ENCODE measurements around the gene OR51V1. TPM values are rescaled to one million over a fixed set of nuclear protein-coding genes. Genes with fewer than 3 reads are reported as not detected.

Gene OR51V1
- total and polyA plus RNA-seq, 4 donors = not detected

- H3K4me1 ChIP-seq (ENCODE audit: control insufficient read depth in 4 of 4, insufficient read depth in 4 of 4, low read length in 3 of 4) = no peaks in the 10 kb centered on the region
- peaks cover 0 to 2% (median 0%) of the 10 kb centered on the region in 4 donors for H3K9me3 ChIP-seq (ENCODE audit: control insufficient read depth in 4 of 4, low read length in 3 of 4)
- no peaks in the 10 kb centered on the region for H3K36me3 ChIP-seq (ENCODE audit: control insufficient read depth in 4 of 4, insufficient read depth in 3 of 4, low read depth in 1 of 4, low read length in 3 of 4)
- no peak for TF ChIP-seq TAF1 (conservative IDR thresholded peaks at IDR 0.05)
- no peak for TF ChIP-seq CTCF (IDR thresholded peaks at IDR 0.05; ENCODE audit: low read depth, low read length, missing input control)
- no peak for TF ChIP-seq FOXA2 (IDR thresholded peaks at IDR 0.05)
- TF ChIP-seq REST (IDR thresholded peaks at IDR 0.05) = no peak
- no peak for TF ChIP-seq YY1 (IDR thresholded peaks at IDR 0.05)
- no peak for TF ChIP-seq ZBTB33 (IDR thresholded peaks at IDR 0.05)
- no peak for TF ChIP-seq MAX (IDR thresholded peaks at IDR 0.05)
- TF ChIP-seq RXRA (IDR thresholded peaks at IDR 0.05) = no peak
- TF ChIP-seq RAD21 (IDR thresholded peaks at IDR 0.05) = no peak
- no peak for TF ChIP-seq ATF3 (IDR thresholded peaks at IDR 0.05)
- no peak for TF ChIP-seq JUND (IDR thresholded peaks at IDR 0.05)
- no peak for TF ChIP-seq SP1 (IDR thresholded peaks at IDR 0.05)
- no peak for TF ChIP-seq FOXA1 (IDR thresholded peaks at IDR 0.05)
- no peak for TF ChIP-seq HNF4A (conservative IDR thresholded peaks at IDR 0.05)
- TF ChIP-seq NR2F2 (IDR thresholded peaks at IDR 0.05) = no peak
- TF ChIP-seq GABPA (IDR thresholded peaks at IDR 0.05 in 1 of 2, conservative IDR thresholded peaks at IDR 0.05 in 1 of 2) = no peak
- TF ChIP-seq HNF4G (IDR thresholded peaks at IDR 0.05) = no peak
- no peak for TF ChIP-seq EGR1 (IDR thresholded peaks at IDR 0.05; ENCODE audit: low read depth in 2 of 2)
- peaks cover 0 to 14% (median 0%) of the 10 kb centered on the region in 4 donors for H3K27me3 ChIP-seq (ENCODE audit: control insufficient read depth in 4 of 4, insufficient read depth in 4 of 4, low read length in 3 of 4)
- H3K9ac ChIP-seq (ENCODE audit: low read depth in 1 of 2, low read length in 2 of 2) = no peak overlapping the region
- peak; percentile 39 for DNase-seq (ENCODE audit: low spot score)
- WGBS = 78% methylated on average over 3 of the region's 3 CpGs
- no peak overlapping the region for H3K4me3 ChIP-seq (ENCODE audit: low read depth in 1 of 3, low read length in 3 of 3)
- H3K27ac ChIP-seq (ENCODE audit: low read depth in 1 of 2, low read length in 2 of 2) = no peak overlapping the region
Observed at GRCh38 chr11:5247472-5248192, 47.1 kb upstream of the OR51V1 start.

Data from liver (tissue), 9 donors.